Liver (tissue), 9 donors: Measurements from ENCODE around the gene SYNGR1. TPM values are rescaled to one million over a fixed set of nuclear protein-coding genes. Genes with fewer than 3 reads are reported as not detected.

Experiments used
- DNase-seq: peaks from one replicate; pipeline ENCODE4 v3.0.0-alpha.2; 2017; ENCODE audit warnings: low spot score
- H3K27ac ChIP-seq, 2 donors: one replicate each; pipeline ENCODE4 v1.7.0; 2013; ENCODE audit warnings: inconsistent platforms in 2 of 2, low read length in 2 of 2, control low read depth in 1 of 2, low read depth in 1 of 2, mild to moderate bottlenecking in 1 of 2
- H3K27me3 ChIP-seq, 4 donors: one replicate each; pipeline versions ENCODE4 v1.6.1 to v1.7.0; 2013; ENCODE audit warnings: low read length in 3 of 4, inconsistent platforms in 1 of 4, mild to moderate bottlenecking in 1 of 4, moderate library complexity in 1 of 4; ENCODE audit not compliant: control insufficient read depth in 4 of 4, insufficient read depth in 4 of 4
- H3K36me3 ChIP-seq, 4 donors: one replicate each; pipeline versions ENCODE4 v1.6.1 to v1.7.0; 2013; ENCODE audit warnings: low read length in 3 of 4, mild to moderate bottlenecking in 3 of 4, low read depth in 1 of 4, moderate library complexity in 1 of 4; ENCODE audit not compliant: control insufficient read depth in 4 of 4, insufficient read depth in 3 of 4
- H3K4me1 ChIP-seq, 4 donors: one replicate each; pipeline versions ENCODE4 v1.6.1 to v1.7.0; 2013; ENCODE audit warnings: low read length in 3 of 4, mild to moderate bottlenecking in 3 of 4, moderate library complexity in 1 of 4; ENCODE audit not compliant: control insufficient read depth in 4 of 4, insufficient read depth in 4 of 4
- H3K4me3 ChIP-seq, 3 donors: one replicate each; pipeline versions ENCODE4 v1.6.1 to v1.7.0; 2013; ENCODE audit warnings: low read length in 3 of 3, control low read depth in 1 of 3, low read depth in 1 of 3, mild to moderate bottlenecking in 1 of 3
- H3K9ac ChIP-seq, 2 donors: one replicate each; pipeline ENCODE4 v1.7.0; 2013; ENCODE audit warnings: low read length in 2 of 2, mild to moderate bottlenecking in 2 of 2, moderate library complexity in 2 of 2, control low read depth in 1 of 2, low read depth in 1 of 2
- H3K9me3 ChIP-seq, 4 donors: one replicate each; pipeline versions ENCODE4 v1.6.1 to v1.7.0; 2013; ENCODE audit warnings: low read length in 3 of 4; ENCODE audit not compliant: control insufficient read depth in 4 of 4
- ATF3 ChIP-seq: IDR thresholded peaks from 2 replicates; pipeline ENCODE4 v1.6.1; 2016; ENCODE audit warnings: antibody characterized with exemption
- EGR1 ChIP-seq, 2 donors: IDR thresholded peaks; 2 replicates each; pipeline ENCODE4 v1.6.1; 2016 to 2018; ENCODE audit warnings: antibody characterized with exemption in 2 of 2, low read depth in 2 of 2
- HNF4A ChIP-seq, 2 donors: conservative IDR thresholded peaks; 2 replicates each; pipeline ENCODE4 v1.6.1; 2016; ENCODE audit warnings: antibody characterized with exemption in 2 of 2, mild to moderate bottlenecking in 2 of 2
- HNF4G ChIP-seq: IDR thresholded peaks from 2 replicates; pipeline ENCODE4 v1.6.1; 2016; ENCODE audit warnings: antibody characterized with exemption
- RAD21 ChIP-seq, 2 donors: IDR thresholded peaks; 2 replicates each; pipeline ENCODE4 v1.6.1; 2016; ENCODE audit warnings: antibody characterized with exemption in 2 of 2, mild to moderate bottlenecking in 2 of 2
- REST ChIP-seq: IDR thresholded peaks from 2 replicates; pipeline ENCODE4 v1.6.1; 2016; ENCODE audit warnings: antibody characterized with exemption, mild to moderate bottlenecking
- RXRA ChIP-seq, 2 donors: IDR thresholded peaks; 2 replicates each; pipeline ENCODE4 v1.6.1; 2017 to 2018; ENCODE audit warnings: antibody characterized with exemption in 2 of 2, mild to moderate bottlenecking in 1 of 2
- TAF1 ChIP-seq: conservative IDR thresholded peaks from 2 replicates; pipeline ENCODE4 v1.6.1; 2016; ENCODE audit warnings: antibody characterized with exemption, mild to moderate bottlenecking
- YY1 ChIP-seq: IDR thresholded peaks from 2 replicates; pipeline ENCODE4 v1.6.1; 2016; ENCODE audit warnings: antibody characterized with exemption, mild to moderate bottlenecking
- WGBS: extraction: QIAGEN DNeasy Blood & Tissue Kit; methylation state at CpG from one replicate; pipeline ENCODE4 v1.1.7; 2013; 5-methylcytosine and 5-hydroxymethylcytosine counted together
- polyA plus RNA-seq, 2 donors: library from polyadenylated mRNA; stranded (reverse) in 1 of 2; unstranded in 1 of 2; fragments of 200-250 nt in 1 of 2; fragments of >200 nt in 1 of 2; fragmentation: Nextera tagmentation in 1 of 2; extraction: Ambion mirVana in 1 of 2; gene quantifications; one replicate each; pipeline versions ENCODE4 v1.2.1 to v1.2.3, GENCODE V29; 2013 to 2015
- total RNA-seq, 2 donors: library from RNA; depleted of rRNA; stranded (reverse); fragments of >200 nt; gene quantifications; one replicate each; pipeline ENCODE4 v1.2.3, GENCODE V29; 2014
- TF ChIP-seq, protein P1 (sequence below): fragments of 150-350 bp; IDR thresholded peaks from 2 replicates; pipeline ENCODE4 v1.5.1; 2017; ENCODE audit warnings: improper control_type of control experiment, low read depth, low read length; ENCODE audit not compliant: missing input control
- TF ChIP-seq, protein P2 (sequence below): IDR thresholded peaks from 2 replicates; pipeline ENCODE4 v1.6.1; 2016; ENCODE audit warnings: antibody characterized with exemption
- donor health status: healthy.
- donor health status: healthy.
- donor health status: healthy.
- donor health status: healthy.
- donor health status: healthy.

SYNGR1 gene
- total RNA-seq, result 10 to 100 TPM in 1 of 2 donors, 1 to 10 TPM in 1; 1.8 to 21.9 TPM
- polyA plus RNA-seq, result 1 to 10 TPM; 3.6 to 6.7 TPM

- Histone ChIP-seq H3K9me3 (no peaks in the 10 kb centered on the region), H3K4me3 (peak within 1 kb of the TSS; percentile 49 to 79 (median 54)), H3K27me3 (no peaks in the 10 kb centered on the region), H3K27ac (no peak within 1 kb of the TSS), H3K36me3 (no peaks in the 10 kb centered on the region), H3K4me1 (peaks cover 0 to 4% (median 0%) of the 10 kb centered on the region in 4 donors), H3K9ac (no peak within 1 kb of the TSS)
- no peak for TF ChIP-seq REST
- 3% methylated on average over 87 of the region's 87 CpGs for WGBS
- peak; percentile 43 for DNase-seq
Measured at GRCh38 chr22:39349967-39350726, at the start of gene SYNGR1. SYNGR1 (plus strand) TSS chr22:39349991; CDS start chr22:39350011, 20 bp downstream.

DNA sequence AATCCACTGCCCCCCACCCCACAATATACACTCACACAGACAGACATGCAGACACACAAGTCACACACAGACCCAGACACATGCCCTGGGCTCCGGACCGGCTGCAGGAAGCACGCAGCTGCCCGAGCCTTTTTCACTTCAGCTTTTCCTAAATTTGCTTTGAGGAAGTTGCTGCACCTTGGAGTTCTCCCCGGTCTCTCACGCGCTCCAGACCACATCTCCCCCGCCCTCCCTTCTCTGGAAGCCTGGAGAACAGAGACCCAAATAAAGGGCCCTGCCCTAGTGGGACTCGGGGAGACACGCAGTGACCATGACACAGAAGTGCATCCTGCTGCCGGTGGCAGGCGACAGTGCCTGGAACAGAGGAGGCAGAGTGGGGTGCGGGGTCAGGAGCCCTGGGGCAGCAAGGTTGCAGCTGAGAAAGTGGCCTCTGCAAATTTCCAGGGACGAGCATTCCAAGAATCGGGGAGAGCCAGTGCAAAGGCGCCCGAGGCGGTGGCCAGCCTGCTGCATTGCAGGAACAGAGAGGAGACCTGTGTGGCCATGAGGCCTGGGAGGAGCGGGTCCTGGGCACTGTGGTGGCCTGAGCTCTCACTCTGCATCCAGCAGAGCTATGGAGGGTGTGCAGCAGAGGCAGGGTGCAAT is 49.5 kb upstream of the SYNGR1 start:
- H3K4me1 ChIP-seq, result peaks cover 28 to 73% (median 60%) of the 10 kb centered on the region in 4 donors
- no peaks in the 10 kb centered on the region for H3K27me3 ChIP-seq
- H3K4me3 ChIP-seq, result no peak overlapping the region
- H3K9ac ChIP-seq, result peak overlapping the region in 1 of 2 donors; percentile 50
- DNase-seq, result no peak
- H3K9me3 ChIP-seq, result no peaks in the 10 kb centered on the region
- TF ChIP-seq RAD21 (IDR thresholded peaks at IDR 0.05) (peak in 1 of 2 donors; percentile 26), EGR1 (IDR thresholded peaks at IDR 0.05; ENCODE audit: low read depth in 2 of 2) (no peak), RXRA (IDR thresholded peaks at IDR 0.05) (peak in 1 of 2 donors; percentile 3), HNF4A (conservative IDR thresholded peaks at IDR 0.05) (no peak), TAF1 (no peak), HNF4G (no peak), ATF3 (no peak), YY1 (no peak)
- TF ChIP-seq, protein P1, sequence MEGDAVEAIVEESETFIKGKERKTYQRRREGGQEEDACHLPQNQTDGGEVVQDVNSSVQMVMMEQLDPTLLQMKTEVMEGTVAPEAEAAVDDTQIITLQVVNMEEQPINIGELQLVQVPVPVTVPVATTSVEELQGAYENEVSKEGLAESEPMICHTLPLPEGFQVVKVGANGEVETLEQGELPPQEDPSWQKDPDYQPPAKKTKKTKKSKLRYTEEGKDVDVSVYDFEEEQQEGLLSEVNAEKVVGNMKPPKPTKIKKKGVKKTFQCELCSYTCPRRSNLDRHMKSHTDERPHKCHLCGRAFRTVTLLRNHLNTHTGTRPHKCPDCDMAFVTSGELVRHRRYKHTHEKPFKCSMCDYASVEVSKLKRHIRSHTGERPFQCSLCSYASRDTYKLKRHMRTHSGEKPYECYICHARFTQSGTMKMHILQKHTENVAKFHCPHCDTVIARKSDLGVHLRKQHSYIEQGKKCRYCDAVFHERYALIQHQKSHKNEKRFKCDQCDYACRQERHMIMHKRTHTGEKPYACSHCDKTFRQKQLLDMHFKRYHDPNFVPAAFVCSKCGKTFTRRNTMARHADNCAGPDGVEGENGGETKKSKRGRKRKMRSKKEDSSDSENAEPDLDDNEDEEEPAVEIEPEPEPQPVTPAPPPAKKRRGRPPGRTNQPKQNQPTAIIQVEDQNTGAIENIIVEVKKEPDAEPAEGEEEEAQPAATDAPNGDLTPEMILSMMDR, result peak; percentile 5
- TF ChIP-seq, protein P2, sequence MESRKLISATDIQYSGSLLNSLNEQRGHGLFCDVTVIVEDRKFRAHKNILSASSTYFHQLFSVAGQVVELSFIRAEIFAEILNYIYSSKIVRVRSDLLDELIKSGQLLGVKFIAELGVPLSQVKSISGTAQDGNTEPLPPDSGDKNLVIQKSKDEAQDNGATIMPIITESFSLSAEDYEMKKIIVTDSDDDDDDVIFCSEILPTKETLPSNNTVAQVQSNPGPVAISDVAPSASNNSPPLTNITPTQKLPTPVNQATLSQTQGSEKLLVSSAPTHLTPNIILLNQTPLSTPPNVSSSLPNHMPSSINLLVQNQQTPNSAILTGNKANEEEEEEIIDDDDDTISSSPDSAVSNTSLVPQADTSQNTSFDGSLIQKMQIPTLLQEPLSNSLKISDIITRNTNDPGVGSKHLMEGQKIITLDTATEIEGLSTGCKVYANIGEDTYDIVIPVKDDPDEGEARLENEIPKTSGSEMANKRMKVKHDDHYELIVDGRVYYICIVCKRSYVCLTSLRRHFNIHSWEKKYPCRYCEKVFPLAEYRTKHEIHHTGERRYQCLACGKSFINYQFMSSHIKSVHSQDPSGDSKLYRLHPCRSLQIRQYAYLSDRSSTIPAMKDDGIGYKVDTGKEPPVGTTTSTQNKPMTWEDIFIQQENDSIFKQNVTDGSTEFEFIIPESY, result no peak
- H3K27ac ChIP-seq, result peak overlapping the region; percentile 55 to 63
- H3K36me3 ChIP-seq, result no peaks in the 10 kb centered on the region
- 14% methylated on average over 19 of the region's 19 CpGs for WGBS
